CD4-positive, alpha-beta T cell treated with Interleukin-4 for 1 hour (primary cell): ENCODE measurements around the gene MMADHC.

Experiments
- DNase-seq, 2 donors: peaks; one replicate each; pipeline ENCODE4 v3.0.0-alpha.2; 2020 to 2022

The MMADHC gene

GRCh38 chr2:149544692-149545091, 42.9 kb downstream of the MMADHC start:
- peak in 1 of 2 donors; percentile 35 for DNase-seq

GRCh38 chr2:149543845-149544244, 43.7 kb downstream of the MMADHC start:
- DNase-seq, result no peak

GRCh38 chr2:149540138-149540537, 47.4 kb downstream of the MMADHC start:
- DNase-seq, result no peak

- DNase-seq, result no peak
Observed at GRCh38 chr2:149538138-149538833, 49.3 kb downstream of the MMADHC start.

GRCh38 chr2:149537092-149537726, 50.4 kb downstream of the MMADHC start:
- peak in 1 of 2 donors; percentile 40 for DNase-seq

GRCh38 chr2:149536649-149537048, 50.9 kb downstream of the MMADHC start:
- DNase-seq, result no peak

GRCh38 chr2:149534674-149535073, 52.9 kb downstream of the MMADHC start:
- DNase-seq, result no peak

GRCh38 chr2:149528983-149529382, 58.6 kb downstream of the MMADHC start:
- DNase-seq, result no peak

- DNase-seq, result no peak
Observed at GRCh38 chr2:149527998-149528755, 59.4 kb downstream of the MMADHC start.

- DNase-seq, result no peak
Observed at GRCh38 chr2:149526689-149527088, 60.9 kb downstream of the MMADHC start.

GRCh38 chr2:149525323-149525722, 62.3 kb downstream of the MMADHC start:
- no peak for DNase-seq
